HL-60 (cell line): ENCODE data around the gene MMP23B.

ENCODE experiments used
- GABPA ChIP-seq: IDR thresholded peaks from 2 replicates; pipeline ENCODE4 v1.6.1; 2012; ENCODE audit warnings: low read depth
- POLR2AphosphoS5 ChIP-seq: IDR thresholded peaks from 2 replicates; pipeline ENCODE4 v1.6.1; 2012; ENCODE audit warnings: low read depth
- REST ChIP-seq: IDR thresholded peaks from 2 replicates; pipeline ENCODE4 v1.6.1; 2012; ENCODE audit warnings: low read depth; ENCODE audit not compliant: insufficient replicate concordance
- SPI1 ChIP-seq: IDR thresholded peaks from 2 replicates; pipeline ENCODE4 v1.6.1; 2012; ENCODE audit warnings: low read depth, mild to moderate bottlenecking, borderline replicate concordance
- TF ChIP-seq, protein P1 (sequence below): IDR thresholded peaks from one replicate; pipeline ENCODE4 v1.5.1; 2011; ENCODE audit warnings: low read length, control low read depth, inconsistent platforms; ENCODE audit not compliant: insufficient read depth

DNA sequence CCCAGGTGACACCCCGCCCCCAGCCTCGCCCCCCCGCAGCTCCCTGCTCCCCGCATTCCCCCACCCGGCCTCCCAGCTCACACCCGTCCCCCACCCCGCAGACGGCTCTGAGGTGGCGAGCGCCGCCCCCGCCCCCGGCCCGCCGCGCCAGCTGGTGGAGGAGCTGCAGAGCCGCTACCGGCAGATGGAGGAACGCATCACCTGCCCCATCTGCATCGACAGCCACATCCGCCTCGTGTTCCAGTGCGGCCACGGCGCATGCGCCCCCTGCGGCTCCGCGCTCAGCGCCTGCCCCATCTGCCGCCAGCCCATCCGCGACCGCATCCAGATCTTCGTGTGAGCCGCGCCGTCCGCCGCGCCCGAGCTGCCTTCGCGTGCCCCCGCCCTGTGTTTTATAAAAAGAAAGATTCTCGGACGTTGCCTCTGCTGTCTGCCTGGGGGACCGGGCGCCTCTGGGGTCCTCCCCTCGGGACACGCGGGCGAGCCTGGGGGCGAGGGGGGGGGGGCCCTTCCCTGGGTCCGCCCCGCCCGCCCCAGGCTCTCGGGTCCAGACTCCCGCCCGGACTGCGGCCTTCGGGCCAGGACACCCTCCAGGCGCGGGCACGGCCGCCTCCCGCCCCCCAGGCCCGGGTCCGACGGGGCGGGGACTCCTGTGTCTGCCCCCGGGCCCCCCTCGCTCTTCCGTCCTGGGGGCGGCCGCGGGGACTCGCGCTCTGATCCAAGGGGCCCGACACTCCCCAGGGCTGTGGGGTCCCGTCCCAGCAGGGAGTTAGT is 1.6 kb upstream of the MMP23B start:
- TF ChIP-seq, protein P1, sequence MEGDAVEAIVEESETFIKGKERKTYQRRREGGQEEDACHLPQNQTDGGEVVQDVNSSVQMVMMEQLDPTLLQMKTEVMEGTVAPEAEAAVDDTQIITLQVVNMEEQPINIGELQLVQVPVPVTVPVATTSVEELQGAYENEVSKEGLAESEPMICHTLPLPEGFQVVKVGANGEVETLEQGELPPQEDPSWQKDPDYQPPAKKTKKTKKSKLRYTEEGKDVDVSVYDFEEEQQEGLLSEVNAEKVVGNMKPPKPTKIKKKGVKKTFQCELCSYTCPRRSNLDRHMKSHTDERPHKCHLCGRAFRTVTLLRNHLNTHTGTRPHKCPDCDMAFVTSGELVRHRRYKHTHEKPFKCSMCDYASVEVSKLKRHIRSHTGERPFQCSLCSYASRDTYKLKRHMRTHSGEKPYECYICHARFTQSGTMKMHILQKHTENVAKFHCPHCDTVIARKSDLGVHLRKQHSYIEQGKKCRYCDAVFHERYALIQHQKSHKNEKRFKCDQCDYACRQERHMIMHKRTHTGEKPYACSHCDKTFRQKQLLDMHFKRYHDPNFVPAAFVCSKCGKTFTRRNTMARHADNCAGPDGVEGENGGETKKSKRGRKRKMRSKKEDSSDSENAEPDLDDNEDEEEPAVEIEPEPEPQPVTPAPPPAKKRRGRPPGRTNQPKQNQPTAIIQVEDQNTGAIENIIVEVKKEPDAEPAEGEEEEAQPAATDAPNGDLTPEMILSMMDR: no peak
- TF ChIP-seq GABPA (no peak), POLR2AphosphoS5 (peak; percentile 33; the same call in 1 of the 2 replicates), SPI1 (no peak), REST (no peak)
